ENCODE results near the gene CRIM1.

DNA sequence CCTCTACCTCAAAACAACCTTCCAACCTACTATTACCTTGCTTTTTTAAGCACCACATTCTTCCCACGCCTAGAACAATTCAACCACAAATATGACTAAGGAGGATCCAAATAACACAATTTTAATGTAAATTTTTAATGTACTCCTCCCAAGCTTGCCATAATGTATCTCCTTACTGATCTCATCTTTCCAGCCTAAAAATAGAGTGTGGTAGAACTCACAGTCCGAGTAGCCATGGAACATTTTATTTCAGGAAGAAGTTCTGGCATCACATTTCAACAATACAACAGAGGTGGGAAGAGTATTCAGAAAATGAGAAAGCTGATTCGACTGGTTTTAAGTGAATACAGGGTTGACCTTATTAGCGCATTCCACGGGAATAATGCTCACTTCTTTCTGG lies 227.0 kb downstream of the CRIM1 start:
- TF ChIP-seq TEAD4 (IDR thresholded peaks at IDR 0.05), result no peak
- no peak for TF ChIP-seq TCF12 (IDR thresholded peaks at IDR 0.05; ENCODE audit: low read depth)
- no peak for TF ChIP-seq CREB1 (IDR thresholded peaks at IDR 0.05; ENCODE audit: low read depth)
- TF ChIP-seq EP300 (IDR thresholded peaks at IDR 0.05; ENCODE audit: borderline replicate concordance), result no peak
- no peak for TF ChIP-seq TAF1 (IDR thresholded peaks at IDR 0.05; ENCODE audit: low read depth)
- TF ChIP-seq YY1 (IDR thresholded peaks at IDR 0.05; ENCODE audit: low read depth), result no peak
